ENCODE data around the gene LYAR.

The LYAR gene

GRCh38 chr4:4248029-4248884, 41.7 kb downstream of the LYAR start, which contains the start of gene TMEM128 (continued):
- TF ChIP-seq ATF2 (tag by site-specific recombination; IDR thresholded peaks at IDR 0.05; ENCODE audit: low read depth) (peak; percentile 96), REPIN1 (tag by site-specific recombination; IDR thresholded peaks at IDR 0.05; ENCODE audit: low read depth) (no peak), ZBTB8A (tag by site-specific recombination; IDR thresholded peaks at IDR 0.05) (no peak), ZNF518A (tag by site-specific recombination; conservative IDR thresholded peaks at IDR 0.05; ENCODE audit: low read depth) (peak; percentile 75), ZBTB49 (tag by site-specific recombination; IDR thresholded peaks at IDR 0.05; ENCODE audit: low read depth) (no peak), ZSCAN5A (tag by site-specific recombination; IDR thresholded peaks at IDR 0.05) (no peak), HOXD13 (CRISPR knock-in tag; IDR thresholded peaks at IDR 0.05; ENCODE audit: borderline replicate concordance) (no peak; the same call in 1 of the 2 replicates), IKZF3 (tag by site-specific recombination; IDR thresholded peaks at IDR 0.05) (peak; percentile 61), ZNF174 (tag by site-specific recombination; IDR thresholded peaks at IDR 0.05) (no peak), ZNF830 (tag by site-specific recombination; IDR thresholded peaks at IDR 0.05; ENCODE audit: low read depth) (no peak), KLF1 (tag by site-specific recombination; IDR thresholded peaks at IDR 0.05) (peak; percentile 41; the same call in 1 of the 2 replicates), BCL6B (tag by site-specific recombination; IDR thresholded peaks at IDR 0.05) (no peak), ZBTB20 (tag by site-specific recombination; IDR thresholded peaks at IDR 0.05) (no peak), ZNF148 (tag by site-specific recombination; IDR thresholded peaks at IDR 0.05; ENCODE audit: borderline replicate concordance) (no peak), ZFP69B (tag by site-specific recombination; IDR thresholded peaks at IDR 0.05) (no peak), SCRT2 (tag by site-specific recombination; IDR thresholded peaks at IDR 0.05) (no peak), ZNF26 (tag by site-specific recombination; IDR thresholded peaks at IDR 0.05) (no peak), ZBTB44 (tag by site-specific recombination; IDR thresholded peaks at IDR 0.05) (0 out of 2 replicates have a peak, but pooled peaks have one; percentile 3), ZFP41 (tag by site-specific recombination; IDR thresholded peaks at IDR 0.05; ENCODE audit: borderline replicate concordance) (no peak), SP7 (tag by site-specific recombination; IDR thresholded peaks at IDR 0.05) (peak; percentile 81)

All from HEK293 (cell line).